ENCODE results near the gene ASF1B. TPM values are rescaled to one million over a fixed set of nuclear protein-coding genes. Genes with fewer than 3 reads are reported as not detected.

ASF1B gene
- 30.6 to 36.4 TPM (median 33.9 TPM) in 5 replicates for total RNA-seq (2022; extraction: Qiagen RNA extraction; ENCODE audit: low read depth)

DNA sequence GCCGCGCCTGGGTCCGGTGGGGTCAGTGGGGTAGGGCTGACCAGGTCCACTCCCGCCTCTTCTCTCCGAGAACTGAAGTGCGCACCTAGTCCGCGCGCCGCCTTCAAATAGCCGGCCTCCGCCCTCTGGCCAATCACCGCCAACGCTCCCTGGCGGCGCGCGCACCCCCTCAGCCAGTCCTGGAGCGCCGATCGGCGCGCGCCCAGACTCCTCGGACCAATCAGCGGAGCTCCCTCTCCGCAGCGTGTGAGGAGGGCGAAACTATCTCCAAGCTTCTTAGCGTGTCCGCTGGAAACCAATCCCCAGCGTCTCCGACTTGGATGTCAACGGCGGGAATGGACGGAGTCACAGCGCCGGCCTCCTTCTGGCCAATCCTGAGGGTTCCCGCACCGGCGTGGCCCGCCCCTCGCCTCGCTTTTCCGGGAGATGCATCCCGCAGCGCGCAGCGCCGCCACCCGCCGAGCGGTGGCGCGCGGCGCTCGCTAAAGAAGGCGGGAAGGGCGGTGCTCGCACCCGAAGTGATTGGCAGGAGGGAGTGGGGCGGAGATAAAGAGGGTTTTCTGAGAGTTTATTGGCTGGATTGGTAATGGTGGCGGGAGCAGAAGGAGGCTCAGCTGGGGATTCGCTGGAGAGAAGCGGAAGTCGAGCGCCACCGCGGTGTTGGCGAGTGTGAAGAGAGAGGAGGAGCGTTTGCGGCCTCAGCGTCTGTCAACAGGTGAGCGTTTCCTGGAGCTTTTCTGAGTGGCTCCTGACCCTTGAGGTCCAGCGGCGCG lies at the start of gene ASF1B:
Gene ASF1B (minus strand): TSS at position 81 of the 773 bp plus-strand sequence. CDS start 133 bp downstream, outside the sequence.

DNA sequence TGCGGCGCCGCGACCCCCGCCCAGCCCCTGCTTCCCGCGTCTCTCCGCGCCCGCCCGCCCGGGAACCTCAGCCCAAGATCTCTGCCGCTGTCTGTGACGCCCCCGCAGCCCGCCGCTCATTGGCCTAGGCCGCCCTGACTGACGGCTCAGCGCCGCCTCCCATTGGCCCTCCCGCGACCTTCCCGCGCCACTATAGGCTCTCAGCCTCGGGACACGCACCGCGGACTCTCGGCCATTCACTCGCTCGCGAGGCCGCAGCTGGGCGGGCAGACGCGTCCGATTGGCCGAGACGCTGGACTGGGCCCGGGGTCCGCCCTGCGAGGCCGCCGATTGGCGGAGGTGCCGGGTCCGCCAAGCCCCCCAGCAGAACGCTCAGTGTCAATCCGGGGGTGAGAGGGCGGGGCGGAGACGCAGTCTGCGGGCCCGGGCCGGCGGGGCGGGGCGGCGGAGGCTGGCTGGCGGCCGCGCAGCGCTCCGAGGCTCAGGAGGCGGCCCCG lies 18.7 kb downstream of the ASF1B start, which contains the start of gene PRKACA:
Gene PRKACA (minus strand): TSS at position 95 of the 497 bp plus-strand sequence. CDS start 215 bp downstream, outside the sequence.

DNA sequence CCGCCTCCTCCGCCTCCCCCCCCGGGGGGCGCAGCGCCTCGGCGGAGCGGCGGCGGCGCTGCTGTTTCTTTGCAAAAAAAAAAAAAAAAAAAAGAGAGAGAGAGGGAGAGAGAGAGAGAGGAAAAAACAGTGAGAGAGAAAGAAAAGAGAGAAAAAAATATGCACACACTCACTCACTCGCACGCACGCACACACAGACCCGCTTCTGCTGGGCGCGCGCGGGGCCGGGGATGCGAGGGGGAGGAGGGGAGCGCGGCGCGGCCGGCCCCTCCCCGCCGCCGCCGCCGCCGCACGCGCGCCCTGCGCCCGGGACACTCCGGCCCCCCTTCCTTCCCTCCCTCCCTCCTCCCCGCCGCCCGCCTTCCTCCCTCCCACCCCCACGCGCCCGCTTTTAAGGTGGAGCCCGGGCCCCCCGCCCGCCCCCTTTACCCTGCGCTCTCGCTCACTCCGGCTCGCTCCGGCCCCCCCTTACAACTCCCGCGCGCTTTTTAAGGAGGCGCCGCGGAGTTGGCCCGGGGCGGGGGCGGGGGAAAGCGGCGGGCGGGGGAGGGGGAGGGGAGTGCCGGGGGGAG lies 45.8 kb downstream of the ASF1B start, which contains the start of gene SAMD1:
Gene SAMD1 (minus strand): TSS at position 243 of the 572 bp plus-strand sequence.

DNA sequence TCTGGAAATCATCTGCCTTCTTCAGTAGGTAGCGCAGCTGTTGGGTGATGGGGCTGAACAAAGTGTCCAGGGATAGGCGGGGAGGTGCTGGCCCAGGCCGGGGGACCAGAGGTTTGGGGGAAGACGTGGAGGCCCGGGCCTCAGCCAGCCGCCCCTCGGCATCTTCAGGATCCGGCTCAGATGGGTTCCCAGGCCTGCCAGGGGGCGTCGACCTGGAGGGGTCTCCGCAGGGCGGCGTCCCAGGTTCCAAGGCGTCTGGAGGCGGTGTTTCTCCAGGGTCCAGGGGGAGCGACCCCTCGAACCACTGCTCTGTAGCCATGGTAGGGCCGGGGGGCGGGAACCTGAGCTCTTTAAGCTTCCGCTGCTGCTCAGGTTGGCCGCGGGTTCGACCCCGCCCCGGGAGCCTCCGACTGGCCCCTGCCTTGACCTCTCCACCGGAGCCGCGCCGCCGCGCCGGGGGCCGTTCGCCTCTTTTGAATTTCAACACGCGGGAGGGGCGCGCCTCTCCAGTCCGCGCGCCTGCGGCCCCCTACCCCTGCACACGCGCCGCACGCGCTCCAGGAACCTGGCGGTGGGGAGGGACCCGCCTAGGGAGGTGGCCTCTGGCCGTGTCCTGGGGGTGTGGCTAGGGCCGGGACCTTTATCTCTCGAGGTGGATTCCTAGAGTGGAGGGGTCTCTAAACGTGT lies 50.9 kb downstream of the ASF1B start, which contains the start of gene C19orf67:
Gene C19orf67 (minus strand): TSS at position 475 of the 687 bp plus-strand sequence. CDS start 156 bp downstream, at position 319.

DNA sequence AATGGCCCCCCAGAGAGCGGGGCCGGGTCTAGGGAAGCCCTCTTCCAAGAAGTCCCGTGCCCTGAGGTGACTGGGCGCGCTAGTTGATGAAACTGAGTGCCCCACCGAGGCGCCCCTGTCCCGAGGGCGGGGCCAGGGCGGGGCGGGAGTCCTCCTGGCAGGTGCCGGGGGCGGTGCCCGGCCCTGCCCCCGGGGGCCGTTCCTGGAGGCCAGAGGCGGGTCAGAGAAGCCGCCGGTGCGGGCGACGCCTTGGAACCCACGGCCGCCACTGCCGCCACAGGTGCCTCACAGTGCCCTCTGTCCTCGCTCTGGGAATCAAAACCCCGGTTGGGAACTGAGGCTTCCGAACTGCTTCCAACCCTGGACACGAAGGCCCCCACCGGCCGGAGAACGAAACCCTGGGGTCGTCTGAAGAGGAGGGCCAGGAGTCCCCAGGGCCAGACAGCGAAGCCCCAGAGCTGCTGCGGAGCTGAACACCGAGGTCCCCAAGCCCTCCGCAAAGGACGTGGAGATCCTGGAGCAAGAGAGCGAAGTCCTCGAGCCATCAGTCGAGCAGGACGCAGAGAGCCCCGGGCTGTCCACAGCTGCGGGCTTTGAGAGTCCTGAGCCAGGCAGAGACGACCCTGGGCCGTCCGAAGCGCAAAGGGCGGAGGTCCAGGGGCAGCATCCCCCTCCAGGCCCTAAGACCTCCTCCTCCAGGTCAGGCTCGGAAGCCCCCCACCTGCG lies 63.7 kb downstream of the ASF1B start, which contains the start of gene MISP3:
Gene MISP3 (plus strand): TSS at position 252 of the 726 bp plus-strand sequence. CDS start 524 bp downstream, outside the sequence.

Other genes with a start within 250 kb of the ASF1B start
- gene BRME1, start 230.5 kb downstream of the ASF1B start, total RNA-seq (2022; extraction: Qiagen RNA extraction; ENCODE audit: low read depth): 0.27 to 0.42 TPM (median 0.32 TPM) in 4 of 5 replicates, not detected in the other
- 7.5 to 12.5 TPM (median 10.5 TPM) in 5 replicates for gene CC2D1A, start 230.4 kb downstream of the ASF1B start, total RNA-seq (2022; extraction: Qiagen RNA extraction; ENCODE audit: low read depth)
- 1.0 to 1.5 TPM (median 1.4 TPM) in 5 replicates for gene PODNL1, start 198.2 kb downstream of the ASF1B start, total RNA-seq (2022; extraction: Qiagen RNA extraction; ENCODE audit: low read depth)
- 18.0 to 22.4 TPM (median 18.5 TPM) in 5 replicates for gene DCAF15, start 184.1 kb downstream of the ASF1B start, total RNA-seq (2022; extraction: Qiagen RNA extraction; ENCODE audit: low read depth)
- gene RFX1, start 130.3 kb downstream of the ASF1B start, total RNA-seq (2022; extraction: Qiagen RNA extraction; ENCODE audit: low read depth): 4.2 to 7.2 TPM (median 5.7 TPM) in 5 replicates
- gene RLN3, start 108.4 kb downstream of the ASF1B start, total RNA-seq (2022; extraction: Qiagen RNA extraction; ENCODE audit: low read depth): not detected in 5 replicates
- 9.0 to 12.6 TPM (median 11.6 TPM) in 5 replicates for gene IL27RA, start 104.8 kb downstream of the ASF1B start, total RNA-seq (2022; extraction: Qiagen RNA extraction; ENCODE audit: low read depth)
- 1.8 to 2.5 TPM (median 2.0 TPM) in 5 replicates for gene PALM3, start 74.5 kb downstream of the ASF1B start, total RNA-seq (2022; extraction: Qiagen RNA extraction; ENCODE audit: low read depth)
- 3.4 to 3.6 TPM (median 3.6 TPM) in 5 replicates for gene MISP3, start 63.8 kb downstream of the ASF1B start, total RNA-seq (2022; extraction: Qiagen RNA extraction; ENCODE audit: low read depth)
- gene C19orf67, start 50.8 kb downstream of the ASF1B start, total RNA-seq (2022; extraction: Qiagen RNA extraction; ENCODE audit: low read depth): not detected in 5 replicates
- gene SAMD1, start 45.8 kb downstream of the ASF1B start, total RNA-seq (2022; extraction: Qiagen RNA extraction; ENCODE audit: low read depth): 32.8 to 49.0 TPM (median 43.8 TPM) in 5 replicates
- 33.2 to 37.4 TPM (median 37.2 TPM) in 5 replicates for gene PRKACA, start 18.8 kb downstream of the ASF1B start, total RNA-seq (2022; extraction: Qiagen RNA extraction; ENCODE audit: low read depth)
- 2.2 to 3.6 TPM (median 3.3 TPM) in 5 replicates for gene ADGRL1, start 69.6 kb upstream of the ASF1B start, total RNA-seq (2022; extraction: Qiagen RNA extraction; ENCODE audit: low read depth)
- 79.9 to 88.2 TPM (median 82.0 TPM) in 5 replicates for gene ADGRE5, start 244.9 kb upstream of the ASF1B start, total RNA-seq (2022; extraction: Qiagen RNA extraction; ENCODE audit: low read depth)

Data from A549 treated with DMSO at 1 μM for 4 hours (cell line).